Activated CD4-positive, alpha-beta T cell treated with anti-CD3 and anti-CD28 coated beads, Interleukin-2, amount 50 U/mL, for 48 hours (primary cell): ENCODE measurements around the gene CTTNBP2.

Source experiments
- DNase-seq, 2 experiments: peaks; one replicate each; pipeline ENCODE4 v3.0.0-alpha.2; 2020

CTTNBP2 gene

GRCh38 chr7:117870448-117871130 lies 2.7 kb downstream of the CTTNBP2 start:
- no peak for DNase-seq

- DNase-seq = no peak
Measured at GRCh38 chr7:117869374-117869773, 3.9 kb downstream of the CTTNBP2 start.

GRCh38 chr7:117863618-117864017 lies 9.6 kb downstream of the CTTNBP2 start:
- DNase-seq = no peak

- DNase-seq = no peak
Measured at GRCh38 chr7:117862378-117862777, 10.9 kb downstream of the CTTNBP2 start.

- DNase-seq = no peak
Measured at GRCh38 chr7:117859246-117859812, 13.9 kb downstream of the CTTNBP2 start.

- DNase-seq = no peak
Measured at GRCh38 chr7:117858712-117859111, 14.5 kb downstream of the CTTNBP2 start.

- no peak for DNase-seq
Measured at GRCh38 chr7:117857718-117858117, 15.5 kb downstream of the CTTNBP2 start.

GRCh38 chr7:117856196-117856595 lies 17.0 kb downstream of the CTTNBP2 start:
- DNase-seq = no peak

- no peak for DNase-seq
Measured at GRCh38 chr7:117854186-117854585, 19.1 kb downstream of the CTTNBP2 start.

GRCh38 chr7:117848941-117849340 lies 24.3 kb downstream of the CTTNBP2 start:
- DNase-seq = no peak

- DNase-seq = no peak
Measured at GRCh38 chr7:117844678-117845077, 28.6 kb downstream of the CTTNBP2 start.

GRCh38 chr7:117841611-117842010 lies 31.6 kb downstream of the CTTNBP2 start:
- no peak for DNase-seq

GRCh38 chr7:117841011-117841410 lies 32.2 kb downstream of the CTTNBP2 start:
- no peak for DNase-seq

GRCh38 chr7:117839507-117839906 lies 33.7 kb downstream of the CTTNBP2 start:
- DNase-seq = no peak

- DNase-seq = no peak
Measured at GRCh38 chr7:117837841-117838240, 35.4 kb downstream of the CTTNBP2 start.

- DNase-seq = no peak
Measured at GRCh38 chr7:117835016-117835664, 38.1 kb downstream of the CTTNBP2 start.

- no peak for DNase-seq
Measured at GRCh38 chr7:117830422-117830954, 42.8 kb downstream of the CTTNBP2 start.

GRCh38 chr7:117829450-117830117 lies 43.7 kb downstream of the CTTNBP2 start:
- DNase-seq = no peak

- no peak for DNase-seq
Measured at GRCh38 chr7:117828825-117829224, 44.4 kb downstream of the CTTNBP2 start.

GRCh38 chr7:117827862-117828261 lies 45.4 kb downstream of the CTTNBP2 start:
- no peak for DNase-seq

GRCh38 chr7:117825132-117825531 lies 48.1 kb downstream of the CTTNBP2 start:
- no peak for DNase-seq

GRCh38 chr7:117824592-117824991 lies 48.6 kb downstream of the CTTNBP2 start:
- no peak for DNase-seq

GRCh38 chr7:117819558-117819957 lies 53.7 kb downstream of the CTTNBP2 start:
- no peak for DNase-seq

GRCh38 chr7:117818232-117818631 lies 55.0 kb downstream of the CTTNBP2 start:
- DNase-seq = no peak
